Activated naive CD8-positive, alpha-beta T cell treated with anti-CD3 and anti-CD28 coated beads, Interleukin-2, amount 10 ng/mL, durations not matched to agents 7 days and 5 days (primary cell): ENCODE data around the gene THRB. TPM values are rescaled to one million over a fixed set of nuclear protein-coding genes. Genes with fewer than 3 reads are reported as not detected.

Source experiments
- ATAC-seq: fragments of 150-1000 bp; cut with Tn5 transposase; one replicate; pipeline ENCODE4 v1.10.0; 2021; ENCODE audit warnings: low read depth, moderate library complexity
- POLR2A ChIA-PET: fragments of 350-600 bp; sonication (Branson Sonifier 250); formaldehyde crosslinking; loops from one replicate; lab custom pipeline; 2021; ENCODE audit warnings: antibody characterized with exemption; lab: Charles Lee
- DNase-seq: peaks from one replicate; pipeline ENCODE4 v3.0.0; 2021
- H3K27ac Mint-ChIP-seq: one replicate; pipeline ENCODE4 v1.8.0; 2022; ENCODE audit warnings: mild to moderate bottlenecking, mixed read lengths
- H3K27me3 Mint-ChIP-seq: one replicate; pipeline ENCODE4 v1.8.0; 2022; ENCODE audit warnings: mild to moderate bottlenecking, moderate library complexity, mixed read lengths
- H3K36me3 Mint-ChIP-seq: one replicate; pipeline ENCODE4 v1.8.0; 2021; ENCODE audit warnings: mild to moderate bottlenecking, mixed read lengths
- H3K4me1 Mint-ChIP-seq: one replicate; pipeline ENCODE4 v1.8.0; 2021; ENCODE audit warnings: mixed read lengths
- H3K4me3 Mint-ChIP-seq: one replicate; pipeline ENCODE4 v1.8.0; 2022; ENCODE audit warnings: mild to moderate bottlenecking, moderate library complexity, mixed read lengths
- H3K9me3 Mint-ChIP-seq: one replicate; pipeline ENCODE4 v1.8.0; 2021; ENCODE audit warnings: mixed read lengths
- total RNA-seq, 2 experiments: library from RNA; stranded (reverse); gene quantifications; one replicate each; pipeline ENCODE4 v1.2.3, GENCODE V29; 2021

Gene THRB
- total RNA-seq, 2 experiments from 2014 or later: not detected

DNA sequence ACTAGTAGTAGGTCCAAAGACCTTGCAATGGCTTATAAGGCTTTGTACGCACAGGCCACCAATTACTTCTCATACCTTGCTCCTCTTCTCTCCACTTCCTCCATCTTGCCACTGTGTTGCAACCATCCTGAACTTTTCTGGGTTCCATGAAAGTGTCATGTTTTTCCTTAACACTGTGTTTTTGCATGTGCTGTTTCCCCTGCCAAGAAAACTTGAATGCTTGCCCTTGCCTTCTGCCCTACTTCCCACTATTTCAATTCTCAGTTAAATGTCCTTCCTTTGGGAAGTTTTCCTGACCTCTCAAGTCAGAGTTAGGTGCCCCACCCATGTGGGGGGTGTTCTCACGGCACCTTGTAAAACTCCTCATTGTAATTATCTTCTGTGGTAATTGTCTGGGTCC lies 182.8 kb downstream of the THRB start:
- Mint-ChIP-seq H3K27ac (no peak overlapping the region), H3K9me3 (no peaks in the 10 kb centered on the region), H3K4me1 (no peaks in the 10 kb centered on the region), H3K27me3 (peaks cover 3% of the 10 kb centered on the region), H3K4me3 (no peak overlapping the region), H3K36me3 (no peaks in the 10 kb centered on the region)
- no peak for DNase-seq
- POLR2A ChIA-PET: no interaction called here
- ATAC-seq: no peak

DNA sequence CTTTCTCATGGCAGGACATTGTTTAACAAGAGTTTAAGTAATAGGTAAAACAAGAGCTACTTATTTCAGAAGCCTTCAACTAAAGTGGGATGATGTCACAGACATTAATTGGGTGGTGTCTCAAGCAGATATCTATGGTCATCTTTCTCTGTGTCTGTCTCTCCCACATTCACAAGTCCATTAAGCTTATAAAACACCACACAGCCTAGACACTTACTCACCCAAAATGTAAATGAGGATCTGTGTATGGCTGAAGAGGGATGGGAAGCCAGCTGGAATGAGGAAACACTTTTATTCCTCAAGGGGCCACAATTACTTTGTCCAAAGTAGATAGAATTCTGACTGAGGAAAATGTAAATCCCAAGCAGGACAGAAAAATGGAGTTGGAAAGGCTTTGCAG lies 183.8 kb downstream of the THRB start:
- no peak for DNase-seq
- Mint-ChIP-seq H3K4me3 (no peak overlapping the region), H3K27me3 (peaks cover 3% of the 10 kb centered on the region), H3K36me3 (no peaks in the 10 kb centered on the region), H3K9me3 (no peaks in the 10 kb centered on the region), H3K4me1 (no peaks in the 10 kb centered on the region), H3K27ac (no peak overlapping the region)
- no peak for ATAC-seq
- POLR2A ChIA-PET: no interaction called here

DNA sequence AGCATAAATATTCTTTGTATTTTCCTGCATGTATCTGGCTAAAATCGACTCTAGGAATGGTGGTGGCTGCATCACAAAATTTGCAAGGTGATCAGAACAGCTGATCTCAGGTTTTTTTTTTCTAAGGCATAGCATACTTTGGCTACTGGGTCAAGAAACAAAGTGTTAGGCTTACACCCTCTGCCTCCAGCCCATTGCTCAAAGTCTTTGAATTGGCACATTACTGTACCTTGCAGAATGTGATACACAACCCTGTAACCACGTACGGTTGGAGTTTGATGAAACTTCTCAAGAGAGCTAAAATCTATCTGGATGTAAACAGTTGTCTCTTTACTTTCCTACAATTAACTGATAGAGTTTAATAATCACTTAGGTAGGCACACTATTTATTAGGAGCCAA lies 188.1 kb downstream of the THRB start:
- Mint-ChIP-seq H3K9me3 (no peaks in the 10 kb centered on the region), H3K27me3 (peaks cover 2% of the 10 kb centered on the region), H3K4me3 (no peak overlapping the region), H3K4me1 (no peaks in the 10 kb centered on the region), H3K36me3 (no peaks in the 10 kb centered on the region), H3K27ac (no peak overlapping the region)
- ATAC-seq (no peak), DNase-seq (no peak)
- POLR2A ChIA-PET: no interaction called here

- Mint-ChIP-seq H3K27ac (no peak overlapping the region), H3K27me3 (peaks cover 2% of the 10 kb centered on the region), H3K9me3 (no peaks in the 10 kb centered on the region), H3K4me1 (no peaks in the 10 kb centered on the region), H3K4me3 (no peak overlapping the region), H3K36me3 (no peaks in the 10 kb centered on the region)
- DNase-seq: no peak
- POLR2A ChIA-PET: no interaction called here
- ATAC-seq: no peak
Observed at GRCh38 chr3:24305795-24306467, 188.7 kb downstream of the THRB start.

DNA sequence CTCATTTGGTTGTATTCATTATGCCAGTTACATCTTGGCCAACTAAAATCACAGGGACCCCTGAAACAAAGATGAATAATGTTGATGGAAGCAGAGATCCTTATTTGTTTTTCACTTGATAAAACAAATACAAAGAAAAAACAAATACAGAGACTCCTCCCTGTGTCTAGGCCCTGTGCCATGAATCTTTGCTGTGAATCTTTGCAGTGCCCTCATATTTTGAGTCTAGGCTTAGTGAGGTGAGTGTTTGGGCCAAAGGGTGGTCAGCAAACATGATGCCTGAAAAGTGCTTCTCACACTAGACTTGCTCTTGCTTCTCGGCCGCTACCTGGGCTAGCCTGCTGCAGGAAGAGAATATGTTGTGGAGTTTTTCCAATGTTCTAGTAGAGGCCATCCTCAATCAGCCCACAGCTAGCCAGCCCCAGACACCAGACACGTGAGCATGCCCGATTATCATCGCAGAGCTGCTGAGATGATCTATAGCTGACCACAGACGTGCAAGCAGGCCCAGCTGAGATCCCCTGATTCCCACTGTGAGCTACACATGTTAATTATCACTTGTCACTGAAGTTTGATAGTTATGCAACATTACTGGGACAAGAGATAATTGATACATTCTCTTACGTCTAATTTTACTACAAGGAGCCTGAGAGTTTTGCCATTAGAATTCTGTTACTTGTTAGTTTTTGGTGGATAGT lies 191.4 kb downstream of the THRB start:
- no peak for DNase-seq
- peaks cover 2% of the 10 kb centered on the region for H3K27me3 Mint-ChIP-seq
- ATAC-seq: no peak
- no peaks in the 10 kb centered on the region for H3K9me3 Mint-ChIP-seq
- H3K4me1 Mint-ChIP-seq: no peaks in the 10 kb centered on the region
- POLR2A ChIA-PET: no interaction called here
- H3K27ac Mint-ChIP-seq: no peak overlapping the region
- no peaks in the 10 kb centered on the region for H3K36me3 Mint-ChIP-seq
- no peak overlapping the region for H3K4me3 Mint-ChIP-seq

- H3K4me3 Mint-ChIP-seq: no peak overlapping the region
- POLR2A ChIA-PET: no interaction called here
- no peaks in the 10 kb centered on the region for H3K9me3 Mint-ChIP-seq
- ATAC-seq (no peak), DNase-seq (no peak)
- no peaks in the 10 kb centered on the region for H3K27me3 Mint-ChIP-seq
- no peak overlapping the region for H3K27ac Mint-ChIP-seq
- no peaks in the 10 kb centered on the region for H3K4me1 Mint-ChIP-seq
- H3K36me3 Mint-ChIP-seq: no peaks in the 10 kb centered on the region
Observed at GRCh38 chr3:24302396-24302795, 192.3 kb downstream of the THRB start.

GRCh38 chr3:24300949-24301348 lies 193.7 kb downstream of the THRB start:
- H3K4me1 Mint-ChIP-seq: no peaks in the 10 kb centered on the region

GRCh38 chr3:24299806-24300626 lies 194.6 kb downstream of the THRB start:
- ATAC-seq (no peak), DNase-seq (no peak)
- H3K27ac Mint-ChIP-seq: no peak overlapping the region
- no peak overlapping the region for H3K4me3 Mint-ChIP-seq
- H3K36me3 Mint-ChIP-seq: no peaks in the 10 kb centered on the region
- no peaks in the 10 kb centered on the region for H3K27me3 Mint-ChIP-seq
- H3K4me1 Mint-ChIP-seq: no peaks in the 10 kb centered on the region
- POLR2A ChIA-PET: no interaction called here
- no peaks in the 10 kb centered on the region for H3K9me3 Mint-ChIP-seq

More at GRCh38 chr3:24300949-24301348, 193.7 kb downstream of the THRB start:
- POLR2A ChIA-PET: no interaction called here
- H3K4me3 Mint-ChIP-seq: no peak overlapping the region
- H3K27ac Mint-ChIP-seq: no peak overlapping the region
- ATAC-seq (no peak), DNase-seq (no peak)
- no peaks in the 10 kb centered on the region for H3K27me3 Mint-ChIP-seq
- H3K36me3 Mint-ChIP-seq: no peaks in the 10 kb centered on the region
- no peaks in the 10 kb centered on the region for H3K9me3 Mint-ChIP-seq

DNA sequence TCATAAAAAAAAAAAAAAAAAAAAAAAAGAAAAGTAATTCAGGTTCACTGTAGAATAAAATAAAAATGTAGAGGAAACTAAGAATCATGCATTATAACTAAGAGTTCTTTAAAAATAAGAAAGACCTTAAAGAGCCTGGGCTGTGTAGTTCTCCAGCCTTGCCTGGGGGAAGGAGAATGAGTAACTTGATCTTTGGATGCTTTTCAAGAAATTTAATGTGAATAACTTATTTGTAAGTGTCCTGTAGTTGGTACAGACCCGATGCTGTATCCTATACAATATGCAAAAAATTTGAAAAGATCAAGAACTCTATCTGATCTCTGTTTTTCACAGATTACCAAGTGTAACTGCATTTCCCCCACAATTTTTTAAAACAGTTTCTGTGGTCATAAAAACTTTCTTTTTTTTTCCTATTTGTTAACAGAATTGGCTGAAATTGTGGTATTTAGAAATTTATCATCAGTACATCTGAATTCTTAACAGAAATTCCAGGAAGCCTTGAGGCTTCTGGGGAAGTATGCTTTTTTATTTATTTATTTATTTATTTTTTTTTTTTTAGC lies 195.3 kb downstream of the THRB start:
- Mint-ChIP-seq H3K9me3 (no peaks in the 10 kb centered on the region), H3K36me3 (no peaks in the 10 kb centered on the region), H3K4me3 (no peak overlapping the region), H3K27me3 (no peaks in the 10 kb centered on the region), H3K27ac (no peak overlapping the region), H3K4me1 (no peaks in the 10 kb centered on the region)
- ATAC-seq (no peak), DNase-seq (no peak)
- POLR2A ChIA-PET: no interaction called here

DNA sequence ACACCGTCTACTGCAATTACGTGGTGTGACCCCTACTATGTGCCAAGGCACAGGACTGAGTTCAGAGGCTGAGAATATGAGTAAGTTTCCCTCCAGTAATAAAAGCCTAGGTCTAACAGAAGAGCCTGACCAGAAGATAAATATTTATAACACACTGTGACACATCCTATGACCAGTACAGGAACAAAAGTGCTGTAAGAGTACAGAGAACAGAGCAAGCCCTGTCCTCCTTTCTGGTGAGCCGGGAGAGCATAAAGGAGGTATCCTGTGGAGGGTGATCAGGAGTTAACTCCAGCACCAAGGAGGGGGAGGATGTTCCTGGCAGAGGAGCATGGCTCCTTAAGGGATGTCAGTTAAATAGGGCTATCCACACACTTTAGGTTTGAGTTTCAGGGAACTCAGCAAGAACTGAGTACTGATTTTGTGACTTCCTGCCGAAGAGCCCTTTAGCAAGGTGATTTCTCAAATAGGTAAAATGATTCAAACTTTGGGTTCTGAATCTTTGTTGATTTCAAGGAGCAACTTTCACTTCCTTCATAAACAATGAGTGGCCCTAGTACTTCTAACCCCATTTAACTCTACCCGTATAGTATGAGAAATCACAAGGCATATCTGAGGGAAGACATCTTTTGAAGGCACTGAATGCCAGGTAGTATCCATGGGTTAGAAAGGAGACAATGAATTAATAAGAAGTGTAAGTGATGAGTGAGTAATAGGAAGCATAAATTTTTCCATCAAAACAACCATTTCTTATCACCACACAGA lies 198.0 kb downstream of the THRB start:
- ATAC-seq (no peak), DNase-seq (no peak)
- Mint-ChIP-seq H3K36me3 (no peaks in the 10 kb centered on the region), H3K4me1 (no peaks in the 10 kb centered on the region), H3K27ac (no peak overlapping the region), H3K4me3 (no peak overlapping the region), H3K9me3 (no peaks in the 10 kb centered on the region), H3K27me3 (no peaks in the 10 kb centered on the region)
- POLR2A ChIA-PET: no interaction called here

- H3K4me1 Mint-ChIP-seq: no peaks in the 10 kb centered on the region
- no peak overlapping the region for H3K27ac Mint-ChIP-seq
- ATAC-seq (no peak), DNase-seq (no peak)
- H3K27me3 Mint-ChIP-seq: no peaks in the 10 kb centered on the region
- POLR2A ChIA-PET: no interaction called here
- no peak overlapping the region for H3K4me3 Mint-ChIP-seq
- no peaks in the 10 kb centered on the region for H3K9me3 Mint-ChIP-seq
- H3K36me3 Mint-ChIP-seq: no peaks in the 10 kb centered on the region
Observed at GRCh38 chr3:24294150-24294549, 200.5 kb downstream of the THRB start.

GRCh38 chr3:24291646-24292045 lies 203.0 kb downstream of the THRB start:
- Mint-ChIP-seq H3K4me1 (no peaks in the 10 kb centered on the region), H3K9me3 (no peaks in the 10 kb centered on the region), H3K27ac (no peak overlapping the region), H3K36me3 (no peaks in the 10 kb centered on the region), H3K4me3 (no peak overlapping the region), H3K27me3 (no peaks in the 10 kb centered on the region)
- ATAC-seq (no peak), DNase-seq (no peak)
- POLR2A ChIA-PET: no interaction called here

GRCh38 chr3:24290596-24290995 lies 204.1 kb downstream of the THRB start:
- Mint-ChIP-seq H3K9me3 (no peaks in the 10 kb centered on the region), H3K27me3 (no peaks in the 10 kb centered on the region), H3K36me3 (no peaks in the 10 kb centered on the region), H3K4me3 (no peak overlapping the region), H3K4me1 (no peaks in the 10 kb centered on the region), H3K27ac (no peak overlapping the region)
- no peak for ATAC-seq
- no peak for DNase-seq
- POLR2A ChIA-PET: no interaction called here
